ENCODE results near the gene GLIS1.

Gene GLIS1

GRCh38 chr1:53481456-53481855 is 257.5 kb downstream of the GLIS1 start:
- no peak for TF ChIP-seq CTCF (conservative IDR thresholded peaks at IDR 0.05; ENCODE audit: low read depth, low read length)
- no peak overlapping the region for H3K4me3 ChIP-seq (ENCODE audit: low read length)
- no peak for DNase-seq (ENCODE audit: low read depth)

DNA sequence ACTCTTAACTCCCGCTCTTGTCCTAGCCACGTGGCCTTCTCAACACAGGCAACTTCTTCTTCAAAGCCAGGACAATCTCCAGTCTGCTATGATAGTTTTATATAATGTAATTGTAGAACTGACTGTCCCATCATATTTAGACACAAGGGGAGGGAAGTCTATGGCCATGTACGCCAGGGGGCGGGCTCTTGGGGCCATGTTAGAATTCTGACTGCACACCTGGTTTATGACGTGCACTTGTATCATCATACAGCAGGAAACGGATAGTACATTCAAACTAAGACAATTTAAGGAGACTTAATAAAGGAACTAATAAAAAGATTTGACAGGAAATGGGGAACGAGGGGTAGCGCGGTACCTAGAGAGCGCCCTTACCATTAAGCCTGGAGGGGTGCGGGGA is 258.3 kb downstream of the GLIS1 start:
- no peak for DNase-seq (ENCODE audit: low read depth)
- no peak overlapping the region for H3K4me3 ChIP-seq (ENCODE audit: low read length)
- no peak for TF ChIP-seq CTCF (conservative IDR thresholded peaks at IDR 0.05; ENCODE audit: low read depth, low read length)

DNA sequence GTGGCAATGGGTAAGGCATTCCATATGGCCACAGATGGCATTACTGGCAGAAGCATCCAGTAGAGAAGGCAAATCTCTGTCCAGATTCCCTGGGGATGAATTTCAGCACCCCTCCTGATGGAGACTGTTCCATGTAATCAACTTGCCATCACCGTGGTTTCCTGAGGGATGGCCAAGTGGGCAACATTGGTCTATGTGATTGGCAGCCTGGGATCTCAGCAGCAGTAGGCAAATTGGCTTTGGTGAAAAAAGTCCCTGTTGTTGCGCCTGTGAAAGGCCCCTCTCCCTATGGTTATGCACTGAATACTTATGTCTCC is 260.5 kb downstream of the GLIS1 start:
- DNase-seq (ENCODE audit: low read depth) = no peak
- TF ChIP-seq CTCF (conservative IDR thresholded peaks at IDR 0.05; ENCODE audit: low read depth, low read length) = no peak
- H3K4me3 ChIP-seq (ENCODE audit: low read length) = no peak overlapping the region

- no peak for DNase-seq (ENCODE audit: low read depth)
- no peak for TF ChIP-seq CTCF (conservative IDR thresholded peaks at IDR 0.05; ENCODE audit: low read depth, low read length)
- no peak overlapping the region for H3K4me3 ChIP-seq (ENCODE audit: low read length)
These were observed 261.1 kb downstream of the GLIS1 start for GRCh38 chr1:53477651-53478501.

GRCh38 chr1:53476579-53476978 is 262.4 kb downstream of the GLIS1 start:
- TF ChIP-seq CTCF (conservative IDR thresholded peaks at IDR 0.05; ENCODE audit: low read depth, low read length) = no peak
- H3K4me3 ChIP-seq (ENCODE audit: low read length) = no peak overlapping the region
- DNase-seq (ENCODE audit: low read depth) = no peak

DNA sequence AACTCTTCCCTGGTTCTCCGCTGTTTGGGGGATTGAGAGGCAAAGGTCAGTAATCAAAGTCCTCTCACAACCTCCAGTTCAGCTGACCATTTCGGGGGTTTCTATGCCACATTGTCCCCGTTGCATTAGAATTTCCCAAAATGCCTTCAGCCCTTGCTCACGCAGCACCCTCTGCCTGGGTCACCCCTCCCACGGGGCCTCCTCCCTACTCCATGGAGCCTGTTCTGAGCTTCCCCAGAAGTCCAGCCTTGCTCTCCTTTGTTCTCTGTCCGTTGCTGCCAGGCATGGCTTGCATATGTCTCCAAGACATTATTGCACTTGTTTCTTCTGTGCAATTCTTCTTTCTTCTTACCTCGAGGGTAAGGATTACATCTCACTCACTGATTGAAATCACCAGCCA is 263.3 kb downstream of the GLIS1 start:
- TF ChIP-seq CTCF (conservative IDR thresholded peaks at IDR 0.05; ENCODE audit: low read depth, low read length) = no peak
- H3K4me3 ChIP-seq (ENCODE audit: low read length) = no peak overlapping the region
- DNase-seq (ENCODE audit: low read depth) = no peak

- H3K4me3 ChIP-seq (ENCODE audit: low read length) = no peak overlapping the region
- peak; percentile 58 for TF ChIP-seq CTCF (conservative IDR thresholded peaks at IDR 0.05; ENCODE audit: low read depth, low read length)
- no peak for DNase-seq (ENCODE audit: low read depth)
These were observed 265.5 kb downstream of the GLIS1 start for GRCh38 chr1:53473463-53473862.

Data from retinal pigment epithelial cell (primary cell).